Activated naive CD8-positive, alpha-beta T cell treated with anti-CD3 and anti-CD28 coated beads, Interleukin-2, amount 10 ng/mL, durations not matched to agents 7 days and 5 days (primary cell): ENCODE data around the gene ORC2. TPM values are rescaled to one million over a fixed set of nuclear protein-coding genes. Genes with fewer than 3 reads are reported as not detected.
"Not testable (repeated sequence)": the region's sequence is repeated elsewhere in the genome, so short reads cannot be mapped to it uniquely, and the experiment has no call there.

Experiments
- ATAC-seq: fragments of 150-1000 bp; cut with Tn5 transposase; one replicate; pipeline ENCODE4 v1.10.0; 2021; ENCODE audit warnings: low read depth, moderate library complexity
- POLR2A ChIA-PET: fragments of 350-600 bp; sonication (Branson Sonifier 250); formaldehyde crosslinking; loops from one replicate; lab custom pipeline; 2021; ENCODE audit warnings: antibody characterized with exemption; lab: Charles Lee
- DNase-seq: peaks from one replicate; pipeline ENCODE4 v3.0.0; 2021
- H3K27ac Mint-ChIP-seq: one replicate; pipeline ENCODE4 v1.8.0; 2022; ENCODE audit warnings: mild to moderate bottlenecking, mixed read lengths
- H3K27me3 Mint-ChIP-seq: one replicate; pipeline ENCODE4 v1.8.0; 2022; ENCODE audit warnings: mild to moderate bottlenecking, moderate library complexity, mixed read lengths
- H3K36me3 Mint-ChIP-seq: one replicate; pipeline ENCODE4 v1.8.0; 2021; ENCODE audit warnings: mild to moderate bottlenecking, mixed read lengths
- H3K4me1 Mint-ChIP-seq: one replicate; pipeline ENCODE4 v1.8.0; 2021; ENCODE audit warnings: mixed read lengths
- H3K4me3 Mint-ChIP-seq: one replicate; pipeline ENCODE4 v1.8.0; 2022; ENCODE audit warnings: mild to moderate bottlenecking, moderate library complexity, mixed read lengths
- H3K9me3 Mint-ChIP-seq: one replicate; pipeline ENCODE4 v1.8.0; 2021; ENCODE audit warnings: mixed read lengths
- total RNA-seq, 2 experiments: library from RNA; stranded (reverse); gene quantifications; one replicate each; pipeline ENCODE4 v1.2.3, GENCODE V29; 2021

The ORC2 gene
- total RNA-seq, 2 experiments from 2014 or later, result 52.0 to 55.0 TPM

DNA sequence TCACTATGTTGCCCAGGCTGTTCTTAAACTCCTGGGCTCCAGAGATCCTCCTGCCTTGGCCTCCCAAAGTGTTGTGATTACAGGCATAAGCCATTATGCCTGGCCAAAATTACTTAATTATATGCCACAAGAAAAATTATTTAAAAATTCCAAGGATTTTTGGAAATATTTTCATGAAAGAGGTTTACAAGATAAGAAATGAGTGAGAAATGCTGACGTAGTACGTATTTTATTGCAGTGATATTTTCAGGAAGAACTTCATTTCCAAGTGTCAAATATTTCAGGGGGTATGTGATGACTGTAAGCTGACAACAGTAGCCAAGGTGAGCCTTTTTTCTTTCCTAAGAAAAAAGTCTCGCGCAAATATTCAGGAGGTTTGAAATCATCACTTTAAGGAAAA is 53.5 kb downstream of the ORC2 start:
- Mint-ChIP-seq H3K36me3 (peaks cover 15% of the 10 kb centered on the region), H3K27ac (no peak overlapping the region), H3K9me3 (no peaks in the 10 kb centered on the region), H3K4me3 (no peak overlapping the region), H3K4me1 (peaks cover 1% of the 10 kb centered on the region), H3K27me3 (no peaks in the 10 kb centered on the region)
- POLR2A ChIA-PET, result interaction anchor here (0.6 kb wide), 1 partner anchor 32 kb away, joined by 3 read pairs; no protein-coding TSS in a partner anchor
- no peak for ATAC-seq
- DNase-seq, result no peak

DNA sequence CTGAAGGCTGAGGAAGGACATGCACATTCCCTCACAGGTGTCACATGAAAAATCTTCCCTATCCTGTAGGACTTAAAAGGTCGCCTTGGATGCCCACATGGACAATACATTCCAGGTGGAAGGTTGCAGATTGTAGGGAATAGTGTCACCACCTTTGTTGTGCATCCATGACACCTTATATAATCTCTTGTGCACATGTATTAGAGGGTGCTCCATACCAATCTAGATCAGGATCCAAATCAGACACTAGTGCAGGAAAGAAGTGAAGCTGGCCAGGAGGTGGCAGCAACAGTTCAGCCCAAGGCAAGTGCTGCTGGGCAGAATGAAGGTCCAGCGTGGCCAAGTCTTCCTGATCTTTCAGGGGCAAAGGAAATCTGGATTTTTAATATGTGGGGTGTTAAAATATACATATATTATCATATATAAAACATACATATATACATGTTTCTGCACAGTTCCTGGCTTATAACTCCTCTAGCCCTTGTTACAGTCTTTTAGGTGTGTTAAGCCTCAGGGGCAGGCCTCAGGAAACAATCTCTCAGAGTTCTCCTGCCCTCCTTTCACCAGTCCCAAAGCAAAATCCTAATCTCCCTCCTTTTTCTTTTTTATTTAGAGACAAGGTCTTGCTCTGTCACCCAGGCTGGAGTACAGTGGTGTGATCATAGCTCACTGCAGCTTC is 57.7 kb downstream of the ORC2 start:
- POLR2A ChIA-PET, result interaction anchor here (0.6 to 3.1 kb wide), 6 partner anchors 16 to 272 kb away, joined by 3 to 24 read pairs (median 3); partner anchors contain the start of genes NIF3L1 and PPIL3
- DNase-seq (peak; percentile 60), ATAC-seq (peak; percentile 55)
- peaks cover 13% of the 10 kb centered on the region for H3K36me3 Mint-ChIP-seq
- no peaks in the 10 kb centered on the region for H3K27me3 Mint-ChIP-seq
- H3K4me3 Mint-ChIP-seq, result no peak overlapping the region
- no peaks in the 10 kb centered on the region for H3K9me3 Mint-ChIP-seq
- H3K4me1 Mint-ChIP-seq, result peaks cover 8% of the 10 kb centered on the region
- peak overlapping the region; percentile 68 for H3K27ac Mint-ChIP-seq

DNA sequence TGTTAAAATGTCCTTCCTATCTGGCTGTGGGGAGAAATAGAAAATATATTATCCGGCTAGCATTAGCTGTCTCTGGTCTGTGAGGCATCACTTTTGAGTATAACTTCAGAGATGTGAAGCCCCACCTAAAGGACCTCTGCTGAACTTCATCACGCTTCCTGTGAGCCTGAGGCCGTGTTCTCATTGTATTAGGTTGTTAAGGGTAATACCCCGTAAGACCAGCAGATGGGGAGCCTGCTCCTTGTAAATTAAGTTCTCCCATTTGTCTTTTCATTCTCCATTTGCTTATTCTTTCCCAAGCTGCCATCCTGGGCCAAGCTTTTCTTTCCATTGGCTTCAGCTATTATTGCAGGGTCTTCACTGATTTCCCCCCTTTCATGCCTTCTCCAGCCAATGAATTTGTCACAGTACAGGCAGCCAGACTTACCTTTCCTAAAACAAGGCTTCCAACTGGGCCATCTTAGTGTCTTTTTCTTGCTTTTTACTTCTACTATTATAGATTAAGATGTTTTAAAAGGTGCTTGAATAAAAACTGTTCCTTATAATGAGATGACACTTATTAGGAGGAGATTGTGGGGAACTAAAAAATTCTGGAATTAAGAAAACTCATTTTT is 61.9 kb downstream of the ORC2 start:
- DNase-seq, result no peak
- Mint-ChIP-seq H3K9me3 (no peaks in the 10 kb centered on the region), H3K4me1 (peaks cover 15% of the 10 kb centered on the region), H3K27me3 (no peaks in the 10 kb centered on the region), H3K27ac (no peak overlapping the region), H3K4me3 (no peak overlapping the region), H3K36me3 (peaks cover 22% of the 10 kb centered on the region)
- POLR2A ChIA-PET, result interaction anchor here (0.7 to 1.6 kb wide), 4 partner anchors 12 to 276 kb away, joined by 3 to 7 read pairs (median 4); partner anchors contain the start of gene NIF3L1
- peak; percentile 100 for ATAC-seq

- H3K36me3 Mint-ChIP-seq, result peaks cover 30% of the 10 kb centered on the region
- ATAC-seq, result no peak
These were observed 64.0 kb downstream of the ORC2 start for GRCh38 chr2:200899482-200899881.

GRCh38 chr2:200888704-200889625 is 74.5 kb downstream of the ORC2 start, which contains the start of the genes NIF3L1 and PPIL3:
NIF3L1 (plus strand) TSS chr2:200889371; CDS start chr2:200891944, 2,573 bp downstream.
PPIL3 (minus strand) TSS chr2:200889077; CDS start chr2:200887615, 1,462 bp downstream.
- peak within 1 kb of the TSS; percentile 96 for H3K4me3 Mint-ChIP-seq
- H3K27me3 Mint-ChIP-seq, result no peaks in the 10 kb centered on the region
- peak within 1 kb of the TSS; percentile 99 for H3K27ac Mint-ChIP-seq
- peak; percentile 79 for ATAC-seq
- peaks cover 18% of the 10 kb centered on the region for H3K36me3 Mint-ChIP-seq
- H3K9me3 Mint-ChIP-seq, result no peaks in the 10 kb centered on the region
- peaks cover 35% of the 10 kb centered on the region for H3K4me1 Mint-ChIP-seq
- DNase-seq, result peak; percentile 94
- POLR2A ChIA-PET, result interaction anchor here (0.6 to 3.6 kb wide), 26 partner anchors 11 to 562 kb away, joined by 3 to 108 read pairs (median 5); partner anchors contain the start of genes BZW1, CASP10, CFLAR and CLK1

More at GRCh38 chr2:200899482-200899881, 64.0 kb downstream of the ORC2 start:
- Mint-ChIP-seq H3K4me1 (peaks cover 14% of the 10 kb centered on the region), H3K9me3 (no peaks in the 10 kb centered on the region), H3K27me3 (no peaks in the 10 kb centered on the region), H3K4me3 (no peak overlapping the region), H3K27ac (no peak overlapping the region)
- POLR2A ChIA-PET, result no interaction called here
- DNase-seq, result no peak

DNA sequence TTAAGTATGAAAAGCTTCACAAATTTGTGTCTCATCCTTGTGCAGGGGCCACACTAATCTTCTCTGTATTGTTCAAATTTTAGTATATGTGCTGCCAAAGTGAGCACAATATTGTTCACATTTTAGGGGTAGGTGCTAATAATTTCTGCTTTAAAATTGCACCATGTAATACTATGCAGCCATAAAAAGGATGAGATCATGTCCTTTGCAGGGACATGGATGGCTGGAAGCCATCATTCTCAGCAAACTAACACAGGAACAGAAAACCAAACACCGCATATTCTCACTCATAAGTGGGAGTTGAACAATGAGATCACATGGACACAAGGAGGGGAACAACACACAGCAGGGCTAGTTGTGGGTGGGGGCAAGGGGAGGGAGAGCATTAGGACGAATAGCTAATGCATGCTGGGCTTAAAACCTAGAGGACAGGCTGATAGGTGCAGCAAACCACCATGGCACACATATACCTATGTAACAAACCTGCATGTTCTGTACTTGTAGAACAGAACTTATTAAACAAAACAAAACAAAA is 81.7 kb downstream of the ORC2 start:
- Mint-ChIP-seq H3K4me1 (peaks cover 18% of the 10 kb centered on the region), H3K36me3 (peaks cover 37% of the 10 kb centered on the region)
- H3K9me3 Mint-ChIP-seq, H3K4me3 Mint-ChIP-seq, DNase-seq, H3K27me3 Mint-ChIP-seq, H3K27ac Mint-ChIP-seq, ATAC-seq: not testable (repeated sequence)
- POLR2A ChIA-PET, result interaction anchor here (1.7 kb wide), 1 partner anchor 17 kb away, joined by 5 read pairs; the partner anchor contains the start of gene CLK1

GRCh38 chr2:200878289-200878880 is 85.1 kb downstream of the ORC2 start:
- Mint-ChIP-seq H3K9me3 (no peaks in the 10 kb centered on the region), H3K27ac (no peak overlapping the region), H3K36me3 (peaks cover 47% of the 10 kb centered on the region), H3K4me3 (no peak overlapping the region), H3K4me1 (peaks cover 10% of the 10 kb centered on the region), H3K27me3 (no peaks in the 10 kb centered on the region)
- ATAC-seq (no peak), DNase-seq (no peak)
- POLR2A ChIA-PET, result interaction anchor here (0.6 to 1.5 kb wide), 3 partner anchors 11 to 31 kb away, joined by 3 to 10 read pairs (median 5); partner anchors contain the start of genes CLK1, NIF3L1 and PPIL3

DNA sequence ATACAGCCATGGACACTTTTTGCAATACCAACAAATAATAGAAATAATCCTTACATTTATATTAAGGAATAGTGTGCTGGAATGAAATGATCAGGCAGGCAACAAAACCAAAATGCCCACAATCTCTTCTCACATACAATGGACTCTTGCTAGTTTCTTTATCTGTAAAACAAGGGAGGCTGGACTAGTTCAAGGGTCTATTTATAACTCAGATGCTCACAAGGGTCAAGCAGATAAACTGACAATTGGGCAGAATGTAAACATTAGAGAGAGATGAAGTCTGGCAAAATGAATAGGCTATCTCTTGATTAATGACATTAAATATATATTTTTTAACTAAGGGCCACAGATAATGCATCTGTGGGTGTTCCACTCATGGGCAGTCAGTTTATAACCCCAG is 86.0 kb downstream of the ORC2 start:
- H3K9me3 Mint-ChIP-seq, result no peaks in the 10 kb centered on the region
- H3K4me3 Mint-ChIP-seq, result no peak overlapping the region
- ATAC-seq, result no peak
- peaks cover 8% of the 10 kb centered on the region for H3K4me1 Mint-ChIP-seq
- POLR2A ChIA-PET, result interaction anchor here (1.2 to 1.5 kb wide), 2 partner anchors 12 to 14 kb away, joined by 5 to 10 read pairs; partner anchors contain the start of genes CLK1, NIF3L1 and PPIL3
- no peak for DNase-seq
- peaks cover 50% of the 10 kb centered on the region for H3K36me3 Mint-ChIP-seq
- H3K27me3 Mint-ChIP-seq, result no peaks in the 10 kb centered on the region
- H3K27ac Mint-ChIP-seq, result no peak overlapping the region

- no peaks in the 10 kb centered on the region for H3K9me3 Mint-ChIP-seq
- H3K27ac Mint-ChIP-seq, result no peak overlapping the region
- H3K27me3 Mint-ChIP-seq, result no peaks in the 10 kb centered on the region
- POLR2A ChIA-PET, result interaction anchor here (1.0 to 1.9 kb wide), 2 partner anchors 8 to 9 kb away, joined by 3 to 8 read pairs; partner anchors contain the start of gene CLK1
- no peak for DNase-seq
- peaks cover 50% of the 10 kb centered on the region for H3K36me3 Mint-ChIP-seq
- H3K4me1 Mint-ChIP-seq, result peaks cover 4% of the 10 kb centered on the region
- H3K4me3 Mint-ChIP-seq, result no peak overlapping the region
- ATAC-seq, result no peak
These were observed 89.9 kb downstream of the ORC2 start for GRCh38 chr2:200873560-200873959.

GRCh38 chr2:200871151-200871550 is 92.3 kb downstream of the ORC2 start:
- ATAC-seq (no peak), DNase-seq (no peak)
- POLR2A ChIA-PET, result interaction anchor here (1.5 kb wide), 1 partner anchor 18 kb away, joined by 5 read pairs; the partner anchor contains the start of genes NIF3L1 and PPIL3
- Mint-ChIP-seq H3K36me3 (peaks cover 47% of the 10 kb centered on the region), H3K27ac (no peak overlapping the region), H3K9me3 (no peaks in the 10 kb centered on the region), H3K4me3 (no peak overlapping the region), H3K4me1 (peaks cover 4% of the 10 kb centered on the region), H3K27me3 (no peaks in the 10 kb centered on the region)

DNA sequence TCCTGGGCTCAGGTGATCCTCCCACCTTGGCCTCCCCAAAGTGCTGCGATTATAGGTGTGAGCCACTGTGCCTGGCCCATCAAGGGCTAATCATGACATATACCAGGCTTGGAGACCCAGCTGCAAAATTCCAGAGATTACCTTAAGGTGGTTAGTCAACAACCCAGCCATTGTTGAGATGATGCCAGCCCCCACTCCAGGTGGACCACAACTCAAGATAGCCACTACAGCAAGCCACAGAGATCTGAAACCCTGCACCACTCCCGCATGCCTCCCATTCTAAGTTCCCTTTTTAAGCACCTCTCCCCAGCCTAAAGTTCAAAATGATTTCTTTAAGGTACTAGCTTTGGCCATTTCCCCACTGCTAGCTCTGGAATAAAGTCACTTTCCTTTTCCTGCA is 94.4 kb downstream of the ORC2 start:
- Mint-ChIP-seq H3K36me3 (peaks cover 33% of the 10 kb centered on the region), H3K27me3 (no peaks in the 10 kb centered on the region), H3K9me3 (no peaks in the 10 kb centered on the region), H3K27ac (peak overlapping the region; percentile 61), H3K4me1 (peaks cover 8% of the 10 kb centered on the region), H3K4me3 (peak overlapping the region; percentile 13)
- POLR2A ChIA-PET, result interaction anchor here (0.6 to 1.4 kb wide), 3 partner anchors 17 to 20 kb away, joined by 3 to 12 read pairs (median 3); partner anchors contain the start of genes NIF3L1 and PPIL3
- ATAC-seq (no peak), DNase-seq (no peak)
